Measurements from ENCODE around the gene SHC3.

GRCh38 chr9:89022902-89023301 lies 155.7 kb downstream of the SHC3 start:
- TF ChIP-seq CTCF (IDR thresholded peaks at IDR 0.05; ENCODE audit: poor library complexity, severe bottlenecking) = no peak
- no peak for TF ChIP-seq SMC3 (conservative IDR thresholded peaks at IDR 0.05; ENCODE audit: poor library complexity)
- no peak for TF ChIP-seq EP300 (conservative IDR thresholded peaks at IDR 0.05; ENCODE audit: poor library complexity, severe bottlenecking)
- TF ChIP-seq EZH2 (IDR thresholded peaks at IDR 0.05; ENCODE audit: borderline replicate concordance, insufficient read depth, low read length, poor library complexity, severe bottlenecking) = no peak
- no peak for TF ChIP-seq TAF1 (IDR thresholded peaks at IDR 0.05; ENCODE audit: low read depth)
- TF ChIP-seq RAD21 (conservative IDR thresholded peaks at IDR 0.05) = no peak
- no peak for TF ChIP-seq REST (IDR thresholded peaks at IDR 0.05; ENCODE audit: borderline replicate concordance)
- no peak for TF ChIP-seq MXI1 (conservative IDR thresholded peaks at IDR 0.05; ENCODE audit: poor library complexity, severe bottlenecking)

All from neural cell (in vitro differentiated cells).